ENCODE results near the gene SCAND1.

The SCAND1 gene

GRCh38 chr20:35947907-35948306 is 6.4 kb downstream of the SCAND1 start:
- Histone ChIP-seq H2BK12ac (ENCODE audit: low read length) (no peak overlapping the region), H3K14ac (ENCODE audit: low read length) (no peak overlapping the region), H3K79me2 (ENCODE audit: control insufficient read depth, insufficient read depth, low read length, poor library complexity) (no peaks in the 10 kb centered on the region), H3K27ac (ENCODE audit: low read depth, low read length) (no peak overlapping the region), H4K8ac (ENCODE audit: low read depth, low read length) (no peak overlapping the region), H3K79me1 (ENCODE audit: low read length) (no peaks in the 10 kb centered on the region), H2AK5ac (ENCODE audit: low read length) (no peak overlapping the region), H3K36me3 (ENCODE audit: control insufficient read depth in 1 of 2, insufficient read depth in 2 of 2, low read length in 2 of 2) (peaks cover 2 to 16% of the 10 kb centered on the region in 2 experiments), H3K4me2 (ENCODE audit: low read length) (no peak overlapping the region), H2BK5ac (ENCODE audit: low read depth, low read length, poor library complexity) (no peak overlapping the region), H4K91ac (ENCODE audit: low read depth, low read length) (no peak overlapping the region), H3K4ac (ENCODE audit: low read depth, low read length) (no peak overlapping the region), H3K27me3 (ENCODE audit: insufficient read depth, low read length) (no peaks in the 10 kb centered on the region), H3K23ac (ENCODE audit: low read length) (no peak overlapping the region), H3K9me3 (ENCODE audit: insufficient read depth, low read depth, low read length) (no peaks in the 10 kb centered on the region), H3K4me1 (ENCODE audit: control insufficient read depth in 1 of 2, insufficient read depth in 2 of 2, low read length in 2 of 2) (peaks cover 0 to 2% of the 10 kb centered on the region in 2 experiments), H2AFZ (ENCODE audit: insufficient read depth, low read length, poor library complexity) (no peak overlapping the region), H3K4me3 (ENCODE audit: low read depth, low read length) (no peak overlapping the region), H4K12ac (ENCODE audit: low read depth, low read length) (no peak overlapping the region), H3K18ac (ENCODE audit: low read length) (no peak overlapping the region), H3K9ac (ENCODE audit: low read length) (no peak overlapping the region), H2BK120ac (ENCODE audit: insufficient read depth, low read length, poor library complexity) (no peak overlapping the region)
- DNase-seq, result no peak
- no CpG with 5 or more reads among the region's 2 CpGs for WGBS (ENCODE audit: extremely low coverage, insufficient coverage, insufficient read length)

GRCh38 chr20:35947489-35947888 is 6.8 kb downstream of the SCAND1 start:
- H3K9me3 ChIP-seq (ENCODE audit: insufficient read depth, low read depth, low read length), result no peaks in the 10 kb centered on the region
- H3K79me2 ChIP-seq (ENCODE audit: control insufficient read depth, insufficient read depth, low read length, poor library complexity), result no peaks in the 10 kb centered on the region
- H2AFZ ChIP-seq (ENCODE audit: insufficient read depth, low read length, poor library complexity), result no peak overlapping the region
- no peaks in the 10 kb centered on the region for H3K27me3 ChIP-seq (ENCODE audit: insufficient read depth, low read length)
- no peak overlapping the region for H3K9ac ChIP-seq (ENCODE audit: low read length)
- no peak overlapping the region for H4K8ac ChIP-seq (ENCODE audit: low read depth, low read length)
- no peak overlapping the region for H2BK5ac ChIP-seq (ENCODE audit: low read depth, low read length, poor library complexity)
- no peak overlapping the region for H3K18ac ChIP-seq (ENCODE audit: low read length)
- no peak overlapping the region for H3K23ac ChIP-seq (ENCODE audit: low read length)
- no CpG with 5 or more reads among the region's 9 CpGs for WGBS (ENCODE audit: extremely low coverage, insufficient coverage, insufficient read length)
- H3K27ac ChIP-seq (ENCODE audit: low read depth, low read length), result no peak overlapping the region
- H4K12ac ChIP-seq (ENCODE audit: low read depth, low read length), result no peak overlapping the region
- H2AK5ac ChIP-seq (ENCODE audit: low read length), result no peak overlapping the region
- no peaks in the 10 kb centered on the region for H3K4me1 ChIP-seq (ENCODE audit: control insufficient read depth in 1 of 2, insufficient read depth in 2 of 2, low read length in 2 of 2)
- DNase-seq, result no peak
- H3K4ac ChIP-seq (ENCODE audit: low read depth, low read length), result no peak overlapping the region
- no peak overlapping the region for H2BK120ac ChIP-seq (ENCODE audit: insufficient read depth, low read length, poor library complexity)
- H3K79me1 ChIP-seq (ENCODE audit: low read length), result no peaks in the 10 kb centered on the region
- no peak overlapping the region for H2BK12ac ChIP-seq (ENCODE audit: low read length)
- peaks cover 2 to 16% of the 10 kb centered on the region in 2 experiments for H3K36me3 ChIP-seq (ENCODE audit: control insufficient read depth in 1 of 2, insufficient read depth in 2 of 2, low read length in 2 of 2)
- no peak overlapping the region for H4K91ac ChIP-seq (ENCODE audit: low read depth, low read length)
- H3K14ac ChIP-seq (ENCODE audit: low read length), result no peak overlapping the region
- no peak overlapping the region for H3K4me3 ChIP-seq (ENCODE audit: low read depth, low read length)
- H3K4me2 ChIP-seq (ENCODE audit: low read length), result no peak overlapping the region

GRCh38 chr20:35942243-35942642 is 12.1 kb downstream of the SCAND1 start:
- H3K18ac ChIP-seq (ENCODE audit: low read length), result no peak overlapping the region
- H3K9ac ChIP-seq (ENCODE audit: low read length), result no peak overlapping the region
- H3K79me1 ChIP-seq (ENCODE audit: low read length), result no peaks in the 10 kb centered on the region
- H3K27ac ChIP-seq (ENCODE audit: low read depth, low read length), result no peak overlapping the region
- H3K79me2 ChIP-seq (ENCODE audit: control insufficient read depth, insufficient read depth, low read length, poor library complexity), result no peaks in the 10 kb centered on the region
- no peaks in the 10 kb centered on the region for H3K27me3 ChIP-seq (ENCODE audit: insufficient read depth, low read length)
- no peak overlapping the region for H4K8ac ChIP-seq (ENCODE audit: low read depth, low read length)
- H2BK5ac ChIP-seq (ENCODE audit: low read depth, low read length, poor library complexity), result no peak overlapping the region
- no peak overlapping the region for H3K4me2 ChIP-seq (ENCODE audit: low read length)
- no peak overlapping the region for H3K4ac ChIP-seq (ENCODE audit: low read depth, low read length)
- H2AFZ ChIP-seq (ENCODE audit: insufficient read depth, low read length, poor library complexity), result no peak overlapping the region
- H2AK5ac ChIP-seq (ENCODE audit: low read length), result no peak overlapping the region
- H4K12ac ChIP-seq (ENCODE audit: low read depth, low read length), result no peak overlapping the region
- no peaks in the 10 kb centered on the region for H3K9me3 ChIP-seq (ENCODE audit: insufficient read depth, low read depth, low read length)
- H3K4me3 ChIP-seq (ENCODE audit: low read depth, low read length), result no peak overlapping the region
- no peak overlapping the region for H2BK12ac ChIP-seq (ENCODE audit: low read length)
- no peaks in the 10 kb centered on the region for H3K4me1 ChIP-seq (ENCODE audit: control insufficient read depth in 1 of 2, insufficient read depth in 2 of 2, low read length in 2 of 2)
- no peak overlapping the region for H3K14ac ChIP-seq (ENCODE audit: low read length)
- no peak for DNase-seq
- no CpG with 5 or more reads among the region's 2 CpGs for WGBS (ENCODE audit: extremely low coverage, insufficient coverage, insufficient read length)
- H4K91ac ChIP-seq (ENCODE audit: low read depth, low read length), result no peak overlapping the region
- no peak overlapping the region for H2BK120ac ChIP-seq (ENCODE audit: insufficient read depth, low read length, poor library complexity)
- no peak overlapping the region for H3K23ac ChIP-seq (ENCODE audit: low read length)
- peaks cover 13 to 23% of the 10 kb centered on the region in 2 experiments for H3K36me3 ChIP-seq (ENCODE audit: control insufficient read depth in 1 of 2, insufficient read depth in 2 of 2, low read length in 2 of 2)

- Histone ChIP-seq H3K14ac (ENCODE audit: low read length) (no peak overlapping the region), H3K36me3 (ENCODE audit: control insufficient read depth in 1 of 2, insufficient read depth in 2 of 2, low read length in 2 of 2) (peaks cover 13 to 21% of the 10 kb centered on the region in 2 experiments), H3K27ac (ENCODE audit: low read depth, low read length) (no peak overlapping the region), H4K91ac (ENCODE audit: low read depth, low read length) (no peak overlapping the region), H3K23ac (ENCODE audit: low read length) (no peak overlapping the region), H2AFZ (ENCODE audit: insufficient read depth, low read length, poor library complexity) (no peak overlapping the region), H3K9me3 (ENCODE audit: insufficient read depth, low read depth, low read length) (no peaks in the 10 kb centered on the region), H3K4me1 (ENCODE audit: control insufficient read depth in 1 of 2, insufficient read depth in 2 of 2, low read length in 2 of 2) (no peaks in the 10 kb centered on the region), H2BK5ac (ENCODE audit: low read depth, low read length, poor library complexity) (no peak overlapping the region), H3K9ac (ENCODE audit: low read length) (no peak overlapping the region), H3K4me3 (ENCODE audit: low read depth, low read length) (no peak overlapping the region), H3K4me2 (ENCODE audit: low read length) (no peak overlapping the region), H4K12ac (ENCODE audit: low read depth, low read length) (no peak overlapping the region), H3K27me3 (ENCODE audit: insufficient read depth, low read length) (no peaks in the 10 kb centered on the region), H3K79me2 (ENCODE audit: control insufficient read depth, insufficient read depth, low read length, poor library complexity) (no peaks in the 10 kb centered on the region), H3K79me1 (ENCODE audit: low read length) (no peaks in the 10 kb centered on the region), H2BK120ac (ENCODE audit: insufficient read depth, low read length, poor library complexity) (no peak overlapping the region), H3K18ac (ENCODE audit: low read length) (no peak overlapping the region), H4K8ac (ENCODE audit: low read depth, low read length) (no peak overlapping the region), H3K4ac (ENCODE audit: low read depth, low read length) (no peak overlapping the region), H2AK5ac (ENCODE audit: low read length) (no peak overlapping the region), H2BK12ac (ENCODE audit: low read length) (no peak overlapping the region)
- WGBS (ENCODE audit: extremely low coverage, insufficient coverage, insufficient read length), result no CpG with 5 or more reads among the region's 2 CpGs
- no peak for DNase-seq
Observed at GRCh38 chr20:35941620-35942019, 12.7 kb downstream of the SCAND1 start.

Data from trophoblast cell (in vitro differentiated cells and primary cell).